Breast epithelium (tissue), 4 donors: ENCODE data around the gene ZNF121. TPM values are rescaled to one million over a fixed set of nuclear protein-coding genes. Genes with fewer than 3 reads are reported as not detected.
A peak's percentile ranks its signal among the peaks of the same experiment; 100 is the strongest.
"Not testable (repeated sequence)": the region's sequence is repeated elsewhere in the genome, so short reads cannot be mapped to it uniquely, and the experiment has no call there.

Experiments used
- DNase-seq, 2 donors: peaks; one replicate each; pipeline ENCODE4 v3.0.0-alpha.2; 2019; ENCODE audit warnings: low spot score in 2 of 2
- H3K27ac ChIP-seq, 2 donors: fragments of 200-600 bp; sonication (generic) in 1 of 2; one replicate each; pipeline ENCODE4 v1.5.1; 2016 to 2019; ENCODE audit warnings: mild to moderate bottlenecking in 1 of 2
- H3K27me3 ChIP-seq, 2 donors: fragments of 200-600 bp; sonication (generic) in 1 of 2; one replicate each; pipeline versions ENCODE4 v1.5.1 to v1.6.0; 2017 to 2019; ENCODE audit warnings: control low read depth in 1 of 2, mild to moderate bottlenecking in 1 of 2
- H3K36me3 ChIP-seq: fragments of 200-600 bp; one replicate; pipeline ENCODE4 v1.5.1; 2019
- H3K4me1 ChIP-seq, 2 donors: fragments of 200-600 bp; sonication (generic); one replicate each; pipeline ENCODE4 v1.5.1; 2016 to 2019; ENCODE audit warnings: control low read depth in 1 of 2
- H3K4me3 ChIP-seq, 3 donors: fragments of 200-600 bp; sonication (generic); 1 replicate in 2 of 3; 2 replicates in 1 of 3; pipeline ENCODE4 v1.5.1; 2016 to 2019; ENCODE audit warnings: mild to moderate bottlenecking in 3 of 3, moderate library complexity in 2 of 3
- H3K9me3 ChIP-seq, 2 donors: fragments of 200-600 bp; sonication (generic) in 1 of 2; one replicate each; pipeline ENCODE4 v1.5.1; 2016 to 2019; ENCODE audit warnings: control low read depth in 1 of 2
- POLR2A ChIP-seq: fragments of 450-650 bp; IDR thresholded peaks from one replicate; pipeline ENCODE4 v1.6.1; 2016; ENCODE audit warnings: antibody characterized with exemption, mild to moderate bottlenecking, moderate library complexity
- POLR2AphosphoS5 ChIP-seq, 3 donors: sonication (generic); formaldehyde crosslinking; IDR thresholded peaks; one replicate each; pipeline ENCODE4 v1.6.1; 2017; ENCODE audit warnings: antibody characterized with exemption in 3 of 3
- intact Hi-C: fragments of 100-400 bp; cut with DNase I; formaldehyde crosslinking; loops from one replicate; pipeline ENCODE4 v1.15.1; 2023; ENCODE audit warnings: low total_unique reads
- total RNA-seq, 3 donors: library from RNA; depleted of rRNA; stranded (reverse); fragments of >200 nt; gene quantifications; one replicate each; pipeline ENCODE4 v1.1.0, GENCODE V29; 2016
- TF ChIP-seq, protein P1 (sequence below), 3 donors: fragments of 450-650 bp; IDR thresholded peaks; one replicate each; pipeline ENCODE4 v1.5.1; 2016 to 2017; ENCODE audit warnings: antibody characterized with exemption in 3 of 3, mild to moderate bottlenecking in 3 of 3, moderate library complexity in 3 of 3

Gene ZNF121
- total RNA-seq, 3 donors from 2014 or later = 20.8 to 55.9 (median 36.1) TPM

DNA sequence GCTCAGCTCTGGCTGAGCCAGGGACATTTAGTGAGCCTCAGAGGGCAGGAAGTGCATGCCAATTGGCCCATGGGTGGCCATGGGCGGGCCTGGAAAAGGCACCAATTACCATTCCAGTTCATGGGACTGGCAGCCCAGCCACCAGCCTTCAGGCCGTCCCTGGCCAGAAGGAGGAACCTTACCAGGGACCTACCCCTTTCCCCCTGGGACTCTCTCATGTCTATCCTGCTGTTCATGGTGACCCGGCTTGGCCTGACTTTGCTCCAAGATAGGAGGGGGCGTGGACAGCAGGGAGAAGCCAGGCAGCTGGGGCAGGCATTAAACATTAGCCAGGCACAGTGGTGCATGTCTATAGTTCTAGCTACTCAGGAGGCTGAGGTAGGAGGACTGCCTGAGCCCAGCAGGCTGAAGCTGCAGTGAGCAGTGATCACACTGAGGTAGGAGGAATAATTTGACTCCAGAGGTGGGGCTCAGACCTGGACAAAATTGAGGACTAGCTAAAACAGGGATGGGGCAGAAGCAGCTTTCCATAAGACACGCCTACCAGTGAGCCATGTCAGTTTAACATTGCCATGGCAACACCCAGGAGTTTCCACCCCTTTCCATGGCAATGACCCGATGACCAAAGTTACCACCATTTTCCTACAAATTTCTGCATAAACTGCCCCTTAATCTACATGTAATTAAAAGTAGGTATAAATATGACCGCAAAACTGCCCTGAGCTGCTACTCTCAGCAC, 31.6 kb downstream of the ZNF121 start:
- TF ChIP-seq POLR2AphosphoS5 (IDR thresholded peaks at IDR 0.05) (no peak), POLR2A (no peak)
- TF ChIP-seq, protein P1, sequence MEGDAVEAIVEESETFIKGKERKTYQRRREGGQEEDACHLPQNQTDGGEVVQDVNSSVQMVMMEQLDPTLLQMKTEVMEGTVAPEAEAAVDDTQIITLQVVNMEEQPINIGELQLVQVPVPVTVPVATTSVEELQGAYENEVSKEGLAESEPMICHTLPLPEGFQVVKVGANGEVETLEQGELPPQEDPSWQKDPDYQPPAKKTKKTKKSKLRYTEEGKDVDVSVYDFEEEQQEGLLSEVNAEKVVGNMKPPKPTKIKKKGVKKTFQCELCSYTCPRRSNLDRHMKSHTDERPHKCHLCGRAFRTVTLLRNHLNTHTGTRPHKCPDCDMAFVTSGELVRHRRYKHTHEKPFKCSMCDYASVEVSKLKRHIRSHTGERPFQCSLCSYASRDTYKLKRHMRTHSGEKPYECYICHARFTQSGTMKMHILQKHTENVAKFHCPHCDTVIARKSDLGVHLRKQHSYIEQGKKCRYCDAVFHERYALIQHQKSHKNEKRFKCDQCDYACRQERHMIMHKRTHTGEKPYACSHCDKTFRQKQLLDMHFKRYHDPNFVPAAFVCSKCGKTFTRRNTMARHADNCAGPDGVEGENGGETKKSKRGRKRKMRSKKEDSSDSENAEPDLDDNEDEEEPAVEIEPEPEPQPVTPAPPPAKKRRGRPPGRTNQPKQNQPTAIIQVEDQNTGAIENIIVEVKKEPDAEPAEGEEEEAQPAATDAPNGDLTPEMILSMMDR (IDR thresholded peaks at IDR 0.05) = no peak
- H3K4me1 ChIP-seq = no peaks in the 10 kb centered on the region
- no peak overlapping the region for H3K4me3 ChIP-seq
- no peak overlapping the region for H3K27ac ChIP-seq
- no peak for DNase-seq
- no peaks in the 10 kb centered on the region for H3K36me3 ChIP-seq
- no peaks in the 10 kb centered on the region for H3K27me3 ChIP-seq
- intact Hi-C loops = no loop called here
- peaks cover 52 to 56% of the 10 kb centered on the region in 2 donors for H3K9me3 ChIP-seq

DNA sequence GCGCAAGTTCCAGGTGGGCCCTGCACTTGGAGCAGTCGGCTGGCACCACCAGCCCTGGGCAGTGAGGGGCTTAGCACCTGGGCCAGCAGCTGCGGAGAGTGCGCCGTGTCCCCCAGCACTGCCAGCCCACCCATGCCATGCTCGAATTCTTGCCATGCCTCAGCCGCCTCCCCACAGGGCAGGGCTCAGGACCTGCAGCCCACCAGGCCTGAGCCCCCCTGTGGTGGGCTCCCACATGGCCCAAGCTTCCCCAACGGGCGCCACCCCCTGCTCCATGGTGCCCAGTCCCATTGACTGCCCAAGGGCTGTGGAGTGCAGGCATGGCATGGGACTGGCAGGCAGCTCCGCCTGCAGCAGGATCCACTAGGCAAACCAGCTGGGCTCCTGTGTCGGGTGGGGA, 36.4 kb downstream of the ZNF121 start:
- TF ChIP-seq POLR2AphosphoS5 (IDR thresholded peaks at IDR 0.05) (no peak), POLR2A (no peak)
- TF ChIP-seq, protein P1 (IDR thresholded peaks at IDR 0.05) = no peak
- intact Hi-C loops = no loop called here
- no peak for DNase-seq
- Histone ChIP-seq H3K36me3 (no peaks in the 10 kb centered on the region), H3K9me3 (peaks cover 24 to 37% of the 10 kb centered on the region in 2 donors), H3K27ac (no peak overlapping the region), H3K4me3 (no peak overlapping the region), H3K27me3 (no peaks in the 10 kb centered on the region), H3K4me1 (no peaks in the 10 kb centered on the region)

DNA sequence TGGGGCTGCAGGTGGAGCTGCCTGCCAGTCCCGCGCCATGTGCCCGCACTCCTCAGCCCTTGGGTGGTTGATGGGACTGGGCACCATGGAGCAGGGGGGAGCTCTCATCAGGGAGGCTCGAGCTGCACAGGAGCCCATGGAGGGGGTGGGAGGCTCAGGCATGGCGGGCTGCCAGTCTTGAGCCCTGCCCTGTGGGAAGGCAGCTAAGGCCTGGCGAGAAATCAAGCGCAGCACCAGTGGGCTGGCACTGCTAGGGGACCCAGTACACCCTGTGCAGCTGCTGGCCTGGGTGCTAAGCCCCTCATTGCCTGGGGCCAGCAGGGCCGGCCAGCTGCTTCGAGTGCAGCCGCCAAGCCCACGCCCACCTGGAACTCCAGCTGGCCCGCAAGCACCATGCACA, 43.0 kb downstream of the ZNF121 start:
- H3K4me3 ChIP-seq, intact Hi-C loops, DNase-seq, H3K27ac ChIP-seq, H3K4me1 ChIP-seq, H3K27me3 ChIP-seq, H3K36me3 ChIP-seq: not testable (repeated sequence)
- H3K9me3 ChIP-seq = peaks cover 8 to 11% of the 10 kb centered on the region in 2 donors

DNA sequence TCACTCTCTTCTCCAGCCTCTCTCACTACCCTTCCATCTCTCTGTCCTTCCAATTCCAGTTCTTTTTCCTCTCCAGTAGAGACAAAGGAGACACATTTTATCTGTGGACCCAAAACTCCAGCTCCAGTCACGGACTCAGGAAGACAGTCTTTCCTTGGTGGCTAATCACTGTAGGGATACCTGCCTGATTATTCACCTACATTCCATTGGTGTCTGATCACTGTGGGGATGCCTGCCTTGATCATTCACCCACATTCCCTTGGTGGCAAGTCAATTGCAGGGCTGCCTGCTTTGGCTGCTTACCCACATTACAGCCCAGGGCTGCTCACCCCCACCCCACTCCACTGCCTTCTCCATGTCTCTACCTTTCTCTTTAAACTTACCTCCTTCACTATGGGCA, 44.4 kb downstream of the ZNF121 start:
- H3K27me3 ChIP-seq, H3K27ac ChIP-seq, intact Hi-C loops, H3K4me3 ChIP-seq, H3K4me1 ChIP-seq, DNase-seq: not testable (repeated sequence)
- Histone ChIP-seq H3K36me3 (peaks cover 13% of the 10 kb centered on the region), H3K9me3 (peaks cover 19 to 21% of the 10 kb centered on the region in 2 donors)

DNA sequence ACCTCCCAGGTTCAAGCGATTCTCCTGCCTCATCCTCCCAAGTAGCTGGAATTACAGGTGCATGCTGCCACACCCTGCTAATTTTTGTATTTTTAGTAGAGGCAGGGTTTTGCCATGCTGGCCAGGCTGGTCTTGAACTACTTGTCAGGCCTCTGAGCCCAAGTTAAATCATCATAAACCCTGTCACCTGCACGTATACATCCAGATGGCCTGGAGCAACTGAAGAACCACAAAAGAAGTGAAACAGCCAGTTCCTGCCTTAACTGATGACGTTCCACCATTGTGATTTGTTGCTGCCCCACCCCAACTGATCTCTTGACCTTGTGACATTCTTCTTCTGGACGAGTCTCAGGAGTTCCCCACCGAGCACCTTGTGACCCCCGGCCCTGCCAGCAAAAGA, 45.1 kb downstream of the ZNF121 start:
- Histone ChIP-seq H3K9me3 (peaks cover 24 to 27% of the 10 kb centered on the region in 2 donors), H3K36me3 (peaks cover 20% of the 10 kb centered on the region), H3K27ac (peak overlapping the region; percentile 97 to 98), H3K4me3 (peak overlapping the region in 2 of 3 donors; percentile 61 to 73)
- intact Hi-C loops, H3K4me1 ChIP-seq, H3K27me3 ChIP-seq, DNase-seq: not testable (repeated sequence)

DNA sequence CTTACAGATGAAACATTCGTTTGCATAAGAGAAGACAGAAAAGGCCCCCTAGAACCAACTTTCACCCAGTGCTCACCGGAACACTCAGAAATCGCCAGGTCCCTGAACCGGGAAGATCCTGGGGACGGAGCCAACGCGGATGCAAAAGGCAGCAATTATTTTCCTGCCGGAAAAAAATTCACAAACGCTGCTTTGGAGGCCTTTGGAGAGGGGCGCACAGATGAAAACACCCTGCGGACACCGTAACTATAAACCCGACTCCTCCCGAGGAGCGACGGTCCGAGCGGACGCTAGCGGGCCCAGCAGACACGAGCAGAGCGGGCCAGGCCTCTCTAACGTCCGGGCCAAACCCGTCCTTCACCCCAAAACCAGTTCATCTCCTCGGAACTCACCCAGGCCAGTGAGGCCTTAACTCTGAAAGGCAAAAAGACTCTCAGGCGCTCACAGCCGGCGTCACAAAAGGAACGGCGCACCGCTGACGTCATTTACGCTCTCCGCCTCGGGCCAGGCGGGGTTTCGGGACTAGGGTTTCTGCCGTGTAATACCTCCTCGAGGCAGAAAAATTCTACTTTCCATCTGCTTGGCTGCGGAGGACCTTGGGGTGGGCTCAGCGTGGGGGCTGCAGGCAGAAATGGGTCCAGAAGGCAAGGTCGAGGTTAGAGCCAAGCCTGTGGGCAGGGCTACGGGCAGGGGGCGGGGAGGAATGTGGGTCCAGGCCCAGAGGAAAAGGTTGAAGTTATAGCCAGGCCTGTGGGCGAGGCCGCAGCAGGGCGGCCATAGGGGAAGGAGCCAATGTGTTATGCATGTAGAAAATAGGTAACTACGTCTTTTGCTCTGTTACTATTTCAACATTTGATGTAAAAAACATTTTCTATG, 45.9 kb downstream of the ZNF121 start, which contains the start of gene ZNF426:
Gene ZNF426, minus strand, starts transcription at position 463 of the 876 bp plus-strand sequence. CDS start 2,413 bp downstream, outside the sequence.
- TF ChIP-seq, protein P1 (IDR thresholded peaks at IDR 0.05) = no peak
- TF ChIP-seq POLR2A (no peak), POLR2AphosphoS5 (IDR thresholded peaks at IDR 0.05) (peak; percentile 54 to 86 (median 66))
- H3K4me1 ChIP-seq = no peaks in the 10 kb centered on the region
- H3K36me3 ChIP-seq = peaks cover 27% of the 10 kb centered on the region
- no peaks in the 10 kb centered on the region for H3K27me3 ChIP-seq
- H3K9me3 ChIP-seq = peaks cover 31 to 35% of the 10 kb centered on the region in 2 donors
- H3K4me3 ChIP-seq = peak within 1 kb of the TSS; percentile 61 to 86 (median 73)
- peak; percentile 71 to 82 for DNase-seq
- peak within 1 kb of the TSS; percentile 97 to 98 for H3K27ac ChIP-seq
- intact Hi-C loops = no loop called here
